Esophagus muscularis mucosa (tissue), 4 donors: ENCODE measurements around the gene BGN. TPM values are rescaled to one million over a fixed set of nuclear protein-coding genes. Genes with fewer than 3 reads are reported as not detected.

Experiments used
- DNase-seq: peaks from one replicate; pipeline ENCODE4 v3.0.0-alpha.2; 2017; ENCODE audit errors: extremely low spot score
- H3K27ac ChIP-seq, 4 donors: fragments of 200-600 bp; sonication (generic); replicated peaks in 1 of 4; 1 replicate in 3 of 4; 2 replicates in 1 of 4; pipeline ENCODE4 v1.5.1; 2016 to 2019; ENCODE audit warnings: mild to moderate bottlenecking in 1 of 4
- H3K27me3 ChIP-seq, 4 donors: fragments of 200-600 bp; sonication (generic); one replicate each; pipeline versions ENCODE4 v1.5.1 to v1.6.0; 2016 to 2019
- H3K36me3 ChIP-seq, 4 donors: fragments of 200-600 bp; sonication (generic); one replicate each; pipeline ENCODE4 v1.5.1; 2016 to 2019
- H3K4me1 ChIP-seq, 4 donors: fragments of 200-600 bp; sonication (generic); one replicate each; pipeline ENCODE4 v1.5.1; 2016 to 2019
- H3K4me3 ChIP-seq, 4 donors: fragments of 200-600 bp; sonication (generic); 1 replicate in 2 of 4; 2 replicates in 2 of 4; pipeline ENCODE4 v1.5.1; 2016 to 2019; ENCODE audit warnings: mild to moderate bottlenecking in 4 of 4, moderate library complexity in 1 of 4
- H3K9me3 ChIP-seq, 4 donors: fragments of 200-600 bp; sonication (generic); 1 replicate in 3 of 4; 2 replicates in 1 of 4; pipeline ENCODE4 v1.5.1; 2016 to 2019
- EP300 ChIP-seq: sonication (generic); formaldehyde crosslinking; IDR thresholded peaks from one replicate; pipeline ENCODE4 v1.6.1; 2017; ENCODE audit warnings: antibody characterized with exemption
- POLR2A ChIP-seq: fragments of 450-650 bp; IDR thresholded peaks from one replicate; pipeline ENCODE4 v1.6.1; 2017; ENCODE audit warnings: antibody characterized with exemption, moderate library complexity, mild to moderate bottlenecking, low read depth
- POLR2AphosphoS5 ChIP-seq, 2 donors: sonication (generic); formaldehyde crosslinking; IDR thresholded peaks; one replicate each; pipeline ENCODE4 v1.6.1; 2017; ENCODE audit warnings: antibody characterized with exemption in 2 of 2
- WGBS: methylation state at CpG from one replicate; pipeline ENCODE4 v1.1.5; 2018; 5-methylcytosine and 5-hydroxymethylcytosine counted together
- intact Hi-C: fragments of 100-400 bp; cut with DNase I; formaldehyde crosslinking; loops from one replicate; pipeline ENCODE4 v1.15.1; 2023
- total RNA-seq, 4 donors: library from RNA; depleted of rRNA; stranded (reverse); fragments of >200 nt; gene quantifications; one replicate each; pipeline versions ENCODE4 v1.1.0 to v1.2.1, GENCODE V29; 2016
- TF ChIP-seq, protein P1 (sequence below), 3 experiments: fragments of 200-600 bp in 2 of 3; fragments of 450-650 bp in 1 of 3; sonication (generic) in 2 of 3; IDR thresholded peaks; one replicate each; pipeline ENCODE4 v1.5.1; 2017 to 2019; ENCODE audit warnings: antibody characterized with exemption in 3 of 3, mild to moderate bottlenecking in 2 of 3, moderate library complexity in 1 of 3

BGN gene
- total RNA-seq, 4 donors from 2014 or later: 16.6 to 77.8 (median 21.5) TPM

DNA sequence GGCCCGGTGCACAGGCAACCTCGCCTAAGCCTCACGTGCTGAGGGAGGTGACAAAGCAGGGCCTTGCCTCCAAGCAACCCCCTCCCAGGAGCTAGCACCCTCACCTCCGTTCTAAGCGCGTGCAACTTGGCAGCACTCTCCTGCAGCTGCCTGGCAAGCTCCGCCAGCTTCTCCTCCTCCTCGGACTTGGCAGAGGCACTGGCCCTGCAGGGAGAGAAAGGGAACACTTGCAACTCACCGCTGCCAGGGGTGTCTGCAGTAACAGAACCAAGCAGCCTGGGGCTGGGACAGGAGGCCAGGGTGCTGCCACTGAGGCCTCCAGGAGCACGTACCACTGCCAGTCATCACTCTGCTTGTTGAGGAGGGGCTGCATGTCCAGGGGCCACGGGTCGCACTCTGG lies 38.6 kb upstream of the BGN start:
- no peak overlapping the region for H3K4me3 ChIP-seq
- H3K27me3 ChIP-seq: no peaks in the 10 kb centered on the region
- no peak overlapping the region for H3K27ac ChIP-seq
- H3K9me3 ChIP-seq: no peaks in the 10 kb centered on the region
- H3K36me3 ChIP-seq: peaks cover 0 to 41% (median 14%) of the 10 kb centered on the region in 4 donors
- H3K4me1 ChIP-seq: peaks cover 6 to 22% (median 10%) of the 10 kb centered on the region in 4 donors
- intact Hi-C loops: no loop called here
- no peak for DNase-seq
- TF ChIP-seq EP300 (no peak), POLR2A (no peak), POLR2AphosphoS5 (IDR thresholded peaks at IDR 0.05) (no peak)
- TF ChIP-seq, protein P1, sequence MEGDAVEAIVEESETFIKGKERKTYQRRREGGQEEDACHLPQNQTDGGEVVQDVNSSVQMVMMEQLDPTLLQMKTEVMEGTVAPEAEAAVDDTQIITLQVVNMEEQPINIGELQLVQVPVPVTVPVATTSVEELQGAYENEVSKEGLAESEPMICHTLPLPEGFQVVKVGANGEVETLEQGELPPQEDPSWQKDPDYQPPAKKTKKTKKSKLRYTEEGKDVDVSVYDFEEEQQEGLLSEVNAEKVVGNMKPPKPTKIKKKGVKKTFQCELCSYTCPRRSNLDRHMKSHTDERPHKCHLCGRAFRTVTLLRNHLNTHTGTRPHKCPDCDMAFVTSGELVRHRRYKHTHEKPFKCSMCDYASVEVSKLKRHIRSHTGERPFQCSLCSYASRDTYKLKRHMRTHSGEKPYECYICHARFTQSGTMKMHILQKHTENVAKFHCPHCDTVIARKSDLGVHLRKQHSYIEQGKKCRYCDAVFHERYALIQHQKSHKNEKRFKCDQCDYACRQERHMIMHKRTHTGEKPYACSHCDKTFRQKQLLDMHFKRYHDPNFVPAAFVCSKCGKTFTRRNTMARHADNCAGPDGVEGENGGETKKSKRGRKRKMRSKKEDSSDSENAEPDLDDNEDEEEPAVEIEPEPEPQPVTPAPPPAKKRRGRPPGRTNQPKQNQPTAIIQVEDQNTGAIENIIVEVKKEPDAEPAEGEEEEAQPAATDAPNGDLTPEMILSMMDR (IDR thresholded peaks at IDR 0.05): no peak
- WGBS: 77% methylated on average over 6 of the region's 12 CpGs

DNA sequence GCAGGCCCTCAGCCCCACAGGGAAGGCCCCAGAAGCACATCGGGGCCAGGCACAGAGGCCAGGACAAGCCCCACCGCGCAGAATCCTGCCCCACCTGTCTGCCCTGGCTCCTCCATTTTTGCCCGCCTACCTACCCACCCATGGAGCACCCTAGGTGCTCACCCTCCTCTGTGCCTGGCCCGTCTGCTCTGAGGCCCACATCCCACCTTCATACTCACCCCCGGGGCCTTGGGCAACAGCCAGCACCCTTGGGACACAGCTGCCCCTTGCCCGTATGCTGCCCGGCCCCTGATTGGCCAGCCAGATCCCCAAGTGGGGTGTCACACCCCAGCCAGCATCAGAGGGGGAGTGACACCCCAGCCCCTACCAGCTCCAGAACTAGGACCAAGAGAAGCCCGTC lies 38.1 kb upstream of the BGN start:
- Histone ChIP-seq H3K27ac (no peak overlapping the region), H3K4me1 (peaks cover 6 to 22% (median 10%) of the 10 kb centered on the region in 4 donors), H3K36me3 (peaks cover 0 to 39% (median 14%) of the 10 kb centered on the region in 4 donors), H3K4me3 (no peak overlapping the region), H3K27me3 (no peaks in the 10 kb centered on the region), H3K9me3 (no peaks in the 10 kb centered on the region)
- DNase-seq: no peak
- intact Hi-C loops: no loop called here
- WGBS: 92% methylated on average over 7 of the region's 9 CpGs
- TF ChIP-seq, protein P1 (IDR thresholded peaks at IDR 0.05): no peak
- TF ChIP-seq POLR2A: no peak
- TF ChIP-seq POLR2AphosphoS5 (IDR thresholded peaks at IDR 0.05): no peak
- TF ChIP-seq EP300: no peak

DNA sequence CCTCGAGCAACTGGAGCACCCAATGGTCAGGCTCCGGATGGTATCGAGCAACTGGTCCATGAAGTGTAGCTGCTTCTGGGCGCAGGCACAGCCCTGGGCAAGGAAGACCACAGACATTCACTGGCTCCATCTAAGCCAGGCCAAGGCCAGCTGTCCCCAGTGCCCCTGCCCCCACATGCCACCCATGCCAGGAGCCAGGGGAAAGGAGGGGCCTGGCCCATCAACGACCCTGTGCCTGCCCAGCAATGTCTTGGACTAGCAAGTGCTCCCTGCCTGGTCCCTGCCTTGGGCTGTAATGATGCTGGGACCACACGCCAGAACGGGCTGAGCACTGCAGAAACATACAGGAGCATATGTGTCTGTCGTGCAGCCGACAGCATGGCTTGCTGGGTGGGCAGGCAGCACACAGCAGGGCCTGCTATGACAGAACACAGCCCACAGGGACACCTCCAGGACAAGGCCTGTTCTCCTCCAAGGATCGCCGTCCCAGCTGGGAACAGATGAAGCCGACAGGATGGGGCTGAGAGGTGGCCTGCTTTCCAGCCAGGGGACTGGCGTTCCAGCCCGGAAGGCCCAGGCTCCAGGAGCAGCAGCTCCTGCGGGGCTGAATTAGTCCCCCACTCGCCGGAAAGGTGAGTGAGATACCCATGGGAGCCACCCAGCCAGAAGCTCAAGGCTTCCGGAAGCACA lies 37.5 kb upstream of the BGN start:
- intact Hi-C loops: no loop called here
- Histone ChIP-seq H3K27ac (no peak overlapping the region), H3K4me3 (no peak overlapping the region), H3K9me3 (no peaks in the 10 kb centered on the region), H3K36me3 (peaks cover 0 to 45% (median 16%) of the 10 kb centered on the region in 4 donors), H3K4me1 (peaks cover 6 to 22% (median 10%) of the 10 kb centered on the region in 4 donors), H3K27me3 (no peaks in the 10 kb centered on the region)
- no peak for DNase-seq
- no peak for TF ChIP-seq POLR2A
- 85% methylated on average over 9 of the region's 18 CpGs for WGBS

DNA sequence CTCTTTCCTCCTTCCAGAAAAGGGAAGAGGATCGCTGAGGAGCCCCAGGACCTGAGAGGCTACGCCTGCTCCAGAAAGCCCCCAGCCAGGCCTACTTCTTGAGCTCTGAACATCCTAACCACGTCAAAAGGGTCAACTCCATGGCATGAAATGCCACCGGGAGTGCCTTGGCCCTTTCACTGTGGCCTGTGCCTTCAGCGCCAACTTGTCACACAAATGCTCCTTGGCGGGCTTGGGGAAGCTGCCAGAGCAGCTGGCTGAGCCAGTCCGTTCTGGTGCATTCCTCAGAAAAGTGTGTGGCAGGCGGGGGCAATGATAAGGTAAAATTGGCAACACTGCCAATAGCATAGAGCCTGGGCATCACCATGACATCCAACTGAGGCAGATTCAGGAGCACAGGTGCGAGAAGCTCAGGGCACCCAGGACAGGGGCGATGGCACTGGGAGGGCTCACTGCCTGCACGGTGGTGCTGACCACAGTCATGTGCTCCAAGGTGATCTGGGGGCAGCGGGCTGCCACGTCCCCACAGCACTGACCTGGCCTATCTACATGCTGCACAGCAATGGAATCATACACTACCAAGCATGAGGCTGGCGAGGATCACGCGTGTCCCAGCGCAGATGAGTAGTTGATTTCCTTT lies 36.8 kb upstream of the BGN start:
- DNase-seq: no peak
- no peak overlapping the region for H3K27ac ChIP-seq
- TF ChIP-seq EP300 (no peak), POLR2A (no peak), POLR2AphosphoS5 (IDR thresholded peaks at IDR 0.05) (no peak)
- TF ChIP-seq, protein P1 (IDR thresholded peaks at IDR 0.05): no peak
- H3K27me3 ChIP-seq: no peaks in the 10 kb centered on the region
- peaks cover 0 to 52% (median 19%) of the 10 kb centered on the region in 4 donors for H3K36me3 ChIP-seq
- intact Hi-C loops: no loop called here
- peaks cover 6 to 22% (median 10%) of the 10 kb centered on the region in 4 donors for H3K4me1 ChIP-seq
- no peak overlapping the region for H3K4me3 ChIP-seq
- 83% methylated on average over 15 of the region's 17 CpGs for WGBS
- no peaks in the 10 kb centered on the region for H3K9me3 ChIP-seq

DNA sequence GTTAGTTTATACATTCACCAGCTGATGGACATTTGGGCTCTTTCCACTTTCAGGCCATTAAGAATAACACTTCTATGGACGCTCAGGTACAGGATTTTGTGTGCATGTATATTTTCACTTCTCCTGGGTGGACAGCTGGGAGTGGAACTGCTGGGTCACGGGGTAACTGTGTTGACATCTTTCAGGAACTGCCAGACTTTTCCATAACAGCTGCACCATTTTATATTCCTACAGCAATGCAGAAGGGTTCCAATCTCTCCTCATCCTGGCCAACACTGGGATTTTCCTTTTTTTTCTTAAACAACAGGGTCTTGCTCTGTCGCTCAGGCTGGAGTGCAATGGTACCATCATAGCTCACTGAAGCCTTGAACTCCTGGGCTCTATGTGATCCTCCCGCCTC lies 36.3 kb upstream of the BGN start:
- 75% methylated on average over 4 of the region's 4 CpGs for WGBS

More for the DNA sequence above, 36.3 kb upstream of the BGN start:
- intact Hi-C loops: no loop called here
- TF ChIP-seq POLR2A: no peak
- TF ChIP-seq, protein P1 (IDR thresholded peaks at IDR 0.05): no peak
- no peak for TF ChIP-seq EP300
- TF ChIP-seq POLR2AphosphoS5 (IDR thresholded peaks at IDR 0.05): no peak
- H3K36me3 ChIP-seq: peaks cover 0 to 57% (median 19%) of the 10 kb centered on the region in 4 donors
- H3K4me3 ChIP-seq: no peak overlapping the region
- H3K27me3 ChIP-seq: no peaks in the 10 kb centered on the region
- peaks cover 6 to 22% (median 10%) of the 10 kb centered on the region in 4 donors for H3K4me1 ChIP-seq
- H3K9me3 ChIP-seq: no peaks in the 10 kb centered on the region
- H3K27ac ChIP-seq: no peak overlapping the region
- no peak for DNase-seq
